M059J (cell line): ENCODE measurements around the gene ARHGEF2. TPM values are rescaled to one million over a fixed set of nuclear protein-coding genes. Genes with fewer than 3 reads are reported as not detected.

Source experiments
- DNase-seq: peaks from one replicate; pipeline ENCODE4 v3.0.0-alpha.2; 2012; ENCODE audit warnings: low read depth
- total RNA-seq: library from RNA; depleted of rRNA; stranded (reverse); fragments of >200 nt; shearing (Covaris generic); gene quantifications from 2 replicates; pipeline ENCODE4 v1.2.3, GENCODE V29; 2014; rRNA removed

The ARHGEF2 gene
- 47.3 and 51.6 TPM in 2 replicates for total RNA-seq

DNA sequence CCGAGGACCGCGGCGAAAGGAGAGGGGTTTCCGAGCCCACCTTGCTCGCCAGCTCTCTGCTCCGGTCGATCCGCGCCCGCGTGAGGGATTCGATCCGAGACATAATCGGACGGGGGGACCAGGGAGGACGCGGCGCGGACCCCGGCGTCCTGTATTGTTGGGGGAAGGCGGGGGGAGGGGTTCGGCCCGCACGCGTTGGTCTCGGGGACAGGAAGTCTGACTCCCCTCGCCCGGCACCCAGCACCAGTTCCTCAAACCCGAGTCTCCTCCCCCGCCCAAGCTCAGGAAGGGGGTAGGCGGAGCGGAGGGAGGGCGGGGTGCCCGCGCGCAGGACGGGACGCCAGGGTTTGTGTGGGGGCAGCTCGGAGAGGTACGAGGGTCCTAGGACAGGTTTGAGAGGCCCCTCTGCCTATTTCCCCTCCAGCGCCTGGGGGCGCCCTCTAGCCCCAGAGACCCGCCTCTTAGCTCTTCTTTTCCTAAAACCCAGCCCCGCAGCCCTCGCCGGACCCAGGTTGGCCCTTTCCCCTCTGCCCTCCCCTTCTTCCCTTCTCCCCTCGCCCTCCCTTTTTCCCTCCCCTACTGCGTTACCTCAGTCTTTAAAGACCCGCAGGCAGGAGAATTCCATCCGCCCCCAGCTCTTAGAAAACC lies at the start of gene ARHGEF2:
Gene ARHGEF2, minus strand, starts transcription at position 223 of the 648 bp plus-strand sequence. Its CDS starts 120 bp downstream, at position 103.
- peak; percentile 78 for DNase-seq

DNA sequence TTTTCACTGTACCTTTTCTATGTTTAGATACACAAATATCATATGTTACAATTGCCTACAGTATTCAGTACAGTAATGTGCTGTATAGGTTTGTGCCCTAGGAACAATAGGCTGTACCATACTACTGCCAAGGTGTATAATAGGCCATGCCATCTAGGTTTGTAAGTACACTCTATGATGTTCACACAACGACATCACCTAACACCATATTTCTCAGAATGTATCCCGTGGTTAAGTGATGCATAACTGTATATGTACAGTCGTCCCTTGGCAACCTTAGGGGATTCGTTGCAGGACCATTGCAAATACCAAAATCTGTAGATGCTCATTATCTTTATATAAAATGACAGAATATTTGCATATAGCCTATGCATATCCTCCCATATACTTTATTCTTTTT lies 48.2 kb upstream of the ARHGEF2 start:
- no peak for DNase-seq

DNA sequence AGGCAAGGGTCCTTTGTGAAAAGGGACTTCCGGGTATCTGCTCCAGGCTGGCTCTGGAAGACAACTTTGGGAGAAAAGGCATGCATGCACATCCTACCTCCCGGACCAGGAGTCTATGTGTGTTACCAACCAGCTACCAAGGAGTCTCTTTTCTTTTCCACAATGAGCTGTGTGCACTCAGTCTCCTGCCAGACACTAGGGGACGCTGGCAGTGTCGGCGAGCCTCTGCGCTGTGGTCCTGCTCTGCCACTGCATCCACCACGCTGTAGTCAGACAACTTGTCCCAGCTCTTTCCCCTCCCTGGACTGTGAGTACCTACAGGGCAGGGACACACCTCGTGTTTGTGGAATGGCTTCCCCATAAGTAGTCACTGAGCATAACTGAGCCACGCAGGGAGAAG lies 47.5 kb upstream of the ARHGEF2 start:
- DNase-seq: peak; percentile 39

- no peak for DNase-seq
Observed at GRCh38 chr1:156024801-156025200, 46.5 kb upstream of the ARHGEF2 start.

DNA sequence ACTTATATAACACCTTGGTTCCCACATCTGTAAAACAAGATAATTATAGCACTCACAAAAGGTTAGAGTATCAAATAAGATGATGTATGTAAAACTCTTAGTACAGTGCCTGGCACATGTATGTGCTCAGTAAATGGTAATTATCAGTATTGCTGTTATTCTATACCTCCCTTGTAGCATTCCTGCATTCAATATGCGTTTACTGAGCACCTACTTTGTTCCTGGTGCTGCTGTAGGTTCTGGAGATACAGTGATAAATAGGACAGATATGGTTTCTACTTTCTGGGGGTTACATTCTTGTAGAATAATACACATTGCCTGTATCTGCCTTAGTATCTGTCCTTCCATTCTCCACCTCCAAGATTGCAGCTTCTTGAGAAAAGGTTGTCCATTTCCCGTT lies 43.6 kb upstream of the ARHGEF2 start:
- DNase-seq: no peak

DNA sequence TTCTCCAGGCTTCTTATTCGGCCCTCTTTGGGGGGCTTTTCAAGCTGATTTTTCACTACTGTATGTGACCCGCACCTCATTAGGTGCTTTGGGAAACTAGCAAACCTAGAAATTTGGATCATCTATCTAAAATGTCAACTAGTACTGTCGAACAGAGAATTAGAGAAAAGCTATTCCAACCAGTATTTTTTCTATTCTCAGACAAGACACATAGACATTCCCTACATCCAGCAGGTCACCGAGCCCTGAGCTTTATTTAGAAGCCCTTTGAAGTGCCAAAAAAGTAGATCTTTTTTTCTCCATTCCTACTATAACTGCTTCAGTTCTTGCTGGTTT lies 42.7 kb upstream of the ARHGEF2 start:
- no peak for DNase-seq

DNA sequence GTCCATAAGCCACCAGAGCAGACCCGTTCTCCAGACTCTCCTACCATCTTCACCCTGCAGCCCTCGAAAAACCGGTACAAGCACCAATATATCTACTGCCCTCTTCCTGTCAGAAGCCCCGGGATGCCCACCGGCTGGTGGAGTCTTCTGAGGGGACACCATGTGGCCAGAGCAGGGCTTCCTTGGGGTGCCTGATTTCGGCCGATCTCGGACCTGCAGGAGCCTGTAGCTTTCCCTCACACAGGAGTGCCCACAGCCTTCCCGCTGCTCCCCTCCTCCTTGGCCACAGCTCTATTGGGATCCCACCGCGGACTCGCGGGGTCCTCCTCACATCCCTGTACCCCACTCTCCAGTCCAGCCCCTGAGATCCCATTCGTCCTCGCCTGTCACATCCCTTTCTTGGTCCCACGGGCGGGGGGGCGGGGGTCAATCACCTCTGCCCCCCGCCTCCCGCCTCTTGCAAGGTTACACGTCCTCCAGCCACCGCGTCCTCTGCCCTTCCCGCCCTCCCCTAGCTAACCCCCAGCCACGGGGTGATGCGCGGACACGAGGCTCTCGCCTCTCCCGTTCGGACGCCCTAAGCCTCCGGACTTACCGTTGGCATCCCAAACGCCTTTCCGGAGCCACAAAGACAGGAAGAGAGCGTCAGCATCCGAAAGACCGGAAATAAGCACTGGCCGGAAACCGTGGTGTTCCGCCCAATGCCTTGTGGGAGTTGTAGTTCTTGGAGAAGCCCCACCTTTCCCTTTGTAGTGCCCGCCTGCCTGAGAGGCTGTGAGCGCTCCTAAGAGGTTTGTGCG lies 42.1 kb upstream of the ARHGEF2 start, which contains the start of gene SSR2:
Gene SSR2, minus strand, starts transcription at position 659 of the 800 bp plus-strand sequence. CDS start 784 bp downstream, outside the sequence.
- DNase-seq: peak; percentile 95

- DNase-seq: no peak
Observed at GRCh38 chr1:156019946-156020292, 41.6 kb upstream of the ARHGEF2 start.

DNA sequence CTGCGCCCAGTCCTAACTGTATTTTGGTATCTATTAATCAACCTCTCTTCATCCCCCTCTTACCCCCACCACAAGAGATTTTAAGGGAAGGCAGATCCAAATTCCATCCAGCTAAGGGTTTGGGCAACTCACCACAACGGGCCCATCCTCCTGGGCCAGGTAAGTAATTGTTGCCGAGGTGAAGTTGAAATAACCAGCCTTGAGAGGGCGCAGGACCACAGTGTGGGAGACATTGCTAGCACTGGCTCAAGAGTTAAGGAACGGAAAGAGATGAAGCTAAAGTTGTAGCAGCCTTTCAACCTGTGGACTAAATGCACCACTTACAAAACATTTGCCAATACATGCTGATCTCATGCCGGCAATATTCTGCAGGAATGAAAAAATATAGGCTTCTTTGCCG lies 36.5 kb upstream of the ARHGEF2 start:
- DNase-seq: no peak

GRCh38 chr1:156012051-156012817 lies 33.9 kb upstream of the ARHGEF2 start:
- DNase-seq: no peak

- no peak for DNase-seq
Observed at GRCh38 chr1:156009404-156009803, 31.1 kb upstream of the ARHGEF2 start.

- DNase-seq: peak; percentile 42
Observed at GRCh38 chr1:156006666-156007376, 28.5 kb upstream of the ARHGEF2 start.

DNA sequence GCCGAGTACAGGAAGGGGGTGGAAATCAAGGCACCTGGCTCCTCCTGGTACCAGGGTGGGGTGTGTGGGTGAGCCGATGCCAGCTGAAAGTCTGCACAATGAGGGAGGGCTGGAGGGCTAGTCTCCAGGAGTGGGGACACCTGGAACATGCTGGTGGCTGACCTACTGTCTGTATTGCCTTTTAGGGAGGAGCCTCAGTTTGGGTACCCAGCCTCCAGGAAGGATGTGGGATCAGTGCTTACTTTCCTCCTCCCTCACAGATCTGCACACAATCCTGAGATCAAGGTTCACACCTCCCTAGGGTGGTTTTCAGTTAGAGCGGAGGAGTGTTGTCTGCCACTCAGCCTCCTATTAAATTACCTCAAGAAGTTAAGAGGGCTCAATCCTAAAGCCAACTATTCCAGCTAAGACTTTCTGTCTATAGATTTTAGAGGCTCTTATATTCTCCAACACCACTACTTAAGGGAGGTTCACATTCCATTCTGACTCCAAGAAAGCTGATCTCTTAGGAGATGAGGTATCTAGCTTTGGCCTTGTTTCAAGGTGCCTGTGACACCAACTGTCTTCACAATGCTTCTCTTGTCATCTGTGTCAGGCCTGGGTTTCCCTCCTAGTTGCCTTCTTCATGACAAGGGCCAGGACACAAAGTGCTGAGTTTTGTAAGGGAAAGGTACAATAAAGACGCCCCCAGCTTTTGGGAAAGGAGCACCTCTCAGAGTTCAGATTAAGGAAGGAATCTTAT lies 26.7 kb upstream of the ARHGEF2 start:
- DNase-seq: no peak

DNA sequence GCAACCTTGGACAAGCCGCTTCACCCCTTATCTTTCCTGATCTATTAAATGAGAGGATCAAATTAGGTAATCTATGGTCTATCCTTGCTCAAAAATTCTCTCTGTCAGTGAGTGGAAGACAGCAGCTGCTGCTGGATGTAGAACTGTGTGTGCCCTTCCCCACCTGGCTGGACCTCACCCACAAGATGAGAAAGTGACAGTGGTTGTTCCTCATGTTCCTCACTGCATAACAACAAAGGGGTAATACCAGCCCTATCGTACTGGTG lies 25.5 kb upstream of the ARHGEF2 start:
- no peak for DNase-seq

DNA sequence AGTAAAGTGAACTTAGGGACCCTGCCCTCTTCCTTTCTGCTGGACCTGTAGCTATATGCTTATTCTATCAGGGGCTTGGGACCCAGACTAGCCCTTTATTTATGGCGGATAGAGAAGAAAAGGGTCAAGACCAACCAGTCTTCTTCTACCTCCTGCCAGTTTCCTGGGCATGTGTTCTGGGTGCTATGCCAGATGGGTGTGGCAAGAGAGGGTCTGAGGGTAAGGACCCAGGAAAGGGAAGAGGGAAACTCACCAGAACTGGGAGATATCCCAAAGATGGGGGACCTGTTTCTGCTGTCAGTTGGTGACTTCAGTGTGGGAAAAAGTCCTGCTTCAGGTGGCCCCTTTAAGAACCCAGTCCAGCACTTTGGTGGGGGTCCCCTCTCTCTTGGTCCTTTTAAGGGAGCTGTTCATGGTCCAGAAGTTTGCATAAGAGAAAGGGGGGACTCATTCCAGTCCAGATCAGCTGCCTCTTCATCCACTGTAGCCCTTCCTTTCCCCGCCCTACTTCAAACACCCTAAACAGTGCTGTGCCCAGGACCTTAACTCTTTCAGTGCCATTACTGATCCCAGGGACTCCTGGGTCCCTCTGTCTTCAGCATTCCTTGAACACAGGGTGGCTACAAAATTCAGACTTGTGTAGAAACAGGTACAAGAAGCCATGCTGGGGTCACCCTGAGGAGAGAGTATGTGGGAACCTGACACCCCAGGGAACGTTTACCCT lies 24.0 kb upstream of the ARHGEF2 start:
- no peak for DNase-seq

DNA sequence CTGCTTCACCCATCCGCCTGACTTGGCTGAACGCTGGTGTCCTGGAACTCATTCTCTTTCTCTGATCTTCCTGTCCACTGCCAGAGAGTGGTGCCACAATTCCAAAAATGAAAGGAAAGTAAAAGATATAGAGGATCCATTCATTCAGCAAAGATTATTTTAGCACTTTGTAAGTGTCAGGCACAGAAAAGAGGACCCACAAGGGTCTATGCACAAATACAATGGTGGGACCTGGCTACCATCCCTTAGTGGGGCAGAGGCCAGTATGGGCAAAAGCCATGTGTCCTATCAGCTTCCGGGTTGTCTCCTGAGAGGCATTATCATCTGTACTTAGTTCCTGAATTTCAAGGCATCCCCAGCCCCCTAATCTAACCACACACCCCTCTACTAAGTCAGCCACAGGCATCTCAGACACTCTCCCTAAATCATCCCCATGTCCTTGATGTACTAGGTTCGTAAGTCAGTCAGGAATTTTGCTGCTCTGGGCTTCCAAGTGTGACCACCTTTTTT lies 23.4 kb upstream of the ARHGEF2 start:
- peak; percentile 20 for DNase-seq

- DNase-seq: no peak
Observed at GRCh38 chr1:156001021-156001661, 22.8 kb upstream of the ARHGEF2 start.

DNA sequence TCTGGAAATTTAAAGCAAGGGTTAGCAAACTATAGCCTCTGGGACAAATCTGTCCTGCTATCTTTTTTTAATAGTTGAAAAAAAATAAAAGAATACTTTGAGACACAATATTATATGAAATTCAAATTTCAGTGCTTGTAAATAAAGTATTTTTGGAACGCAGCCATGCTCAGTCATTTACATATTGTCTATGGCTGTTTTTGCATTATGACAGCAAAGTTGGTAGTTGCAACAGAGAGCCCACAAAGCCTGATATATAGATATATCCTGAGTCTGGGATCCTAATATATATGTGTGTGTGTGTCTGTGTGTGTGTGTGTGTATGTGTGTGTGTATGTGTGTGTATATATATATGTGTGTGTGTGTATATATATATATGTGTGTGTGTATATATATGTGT lies 21.6 kb upstream of the ARHGEF2 start:
- no peak for DNase-seq

GRCh38 chr1:155996166-155996565 lies 17.8 kb upstream of the ARHGEF2 start:
- DNase-seq: no peak

- no peak for DNase-seq
Observed at GRCh38 chr1:155993595-155993994, 15.2 kb upstream of the ARHGEF2 start.
